GM19452 (cell line): ENCODE data around the gene JOSD1.

ENCODE experiments used
- ATAC-seq: cut with Tn5 transposase; IDR thresholded peaks from one replicate; pipeline ENCODE4 v1.9.1; 2021; ENCODE audit not compliant: unreplicated experiment

Gene JOSD1

GRCh38 chr22:38715176-38715764, 14.5 kb upstream of the JOSD1 start:
- no peak for ATAC-seq

- no peak for ATAC-seq
Measured at GRCh38 chr22:38713921-38714320, 13.2 kb upstream of the JOSD1 start.

GRCh38 chr22:38712486-38713207, 11.9 kb upstream of the JOSD1 start:
- ATAC-seq = no peak

- ATAC-seq = no peak
Measured at GRCh38 chr22:38710866-38711265, 10.1 kb upstream of the JOSD1 start.

GRCh38 chr22:38710351-38710750, 9.6 kb upstream of the JOSD1 start:
- no peak for ATAC-seq

- no peak for ATAC-seq
Measured at GRCh38 chr22:38709306-38709705, 8.6 kb upstream of the JOSD1 start.

GRCh38 chr22:38707984-38708383, 7.2 kb upstream of the JOSD1 start:
- ATAC-seq = no peak

GRCh38 chr22:38707346-38707745, 6.6 kb upstream of the JOSD1 start:
- no peak for ATAC-seq

GRCh38 chr22:38706901-38707195, 6.1 kb upstream of the JOSD1 start:
- no peak for ATAC-seq

- peak; percentile 3 for ATAC-seq
Measured at GRCh38 chr22:38706101-38706900, 5.6 kb upstream of the JOSD1 start.

GRCh38 chr22:38705235-38706100, 4.7 kb upstream of the JOSD1 start, which contains the start of gene GTPBP1:
Gene GTPBP1, plus strand, starts transcription at chr22:38705944. Its CDS starts 12 bp downstream, at chr22:38705956.
- ATAC-seq = peak; percentile 72

- ATAC-seq = no peak
Measured at GRCh38 chr22:38704654-38705234, 4.0 kb upstream of the JOSD1 start.

- ATAC-seq = peak; percentile 8
Measured at GRCh38 chr22:38700270-38700788, 414 bp downstream of the JOSD1 start.

GRCh38 chr22:38699784-38700183, 959 bp downstream of the JOSD1 start:
- ATAC-seq = no peak

- no peak for ATAC-seq
Measured at GRCh38 chr22:38699143-38699542, 1.6 kb downstream of the JOSD1 start.

- no peak for ATAC-seq
Measured at GRCh38 chr22:38698407-38699094, 2.2 kb downstream of the JOSD1 start.

- ATAC-seq = no peak
Measured at GRCh38 chr22:38697425-38698089, 3.2 kb downstream of the JOSD1 start.

GRCh38 chr22:38696606-38697424, 3.9 kb downstream of the JOSD1 start:
- ATAC-seq = no peak

- no peak for ATAC-seq
Measured at GRCh38 chr22:38694940-38695339, 5.8 kb downstream of the JOSD1 start.
